Osteoblast (primary cell): ENCODE measurements around the gene EMP2. TPM values are rescaled to one million over a fixed set of nuclear protein-coding genes. Genes with fewer than 3 reads are reported as not detected.
A peak's percentile ranks its signal among the peaks of the same experiment; 100 is the strongest.

ENCODE experiments used
- DNase-seq: peaks from one replicate; pipeline ENCODE4 v3.0.0; 2011; ENCODE audit warnings: low spot score, mixed read lengths; ENCODE audit not compliant: insufficient read length; ENCODE audit errors: missing footprints
- H2AFZ ChIP-seq: 2 replicates; pipeline ENCODE4 v1.6.0; 2011; ENCODE audit warnings: mild to moderate bottlenecking, low read length
- H3K27ac ChIP-seq: 2 replicates; pipeline ENCODE4 v1.5.1; 2011; ENCODE audit warnings: mild to moderate bottlenecking, low read depth, low read length, moderate library complexity
- H3K27me3 ChIP-seq: 2 replicates; pipeline ENCODE4 v1.6.0; 2012; ENCODE audit warnings: mild to moderate bottlenecking, control low read depth, inconsistent platforms, low read length, moderate library complexity; ENCODE audit not compliant: insufficient read depth
- H3K36me3 ChIP-seq: 2 replicates; pipeline ENCODE4 v1.5.1; 2011; ENCODE audit warnings: mild to moderate bottlenecking, low read length, control low read depth, moderate library complexity; ENCODE audit not compliant: insufficient read depth
- H3K4me1 ChIP-seq: 2 replicates; pipeline ENCODE4 v1.5.1; 2011; ENCODE audit warnings: mild to moderate bottlenecking, low read length, control low read depth, moderate library complexity; ENCODE audit not compliant: insufficient read depth
- H3K4me2 ChIP-seq: 2 replicates; pipeline ENCODE4 v1.6.0; 2011; ENCODE audit warnings: mild to moderate bottlenecking, low read length; ENCODE audit not compliant: insufficient read depth
- H3K4me3 ChIP-seq: fragments of 200-600 bp; sonication (generic); 3 replicates; pipeline ENCODE4 v1.5.1; 2012; ENCODE audit warnings: mild to moderate bottlenecking, low read length, inconsistent platforms; ENCODE audit not compliant: insufficient read depth
- H3K79me2 ChIP-seq: 2 replicates; pipeline ENCODE4 v1.6.0; 2012; ENCODE audit warnings: mild to moderate bottlenecking, low read length, control low read depth, inconsistent platforms; ENCODE audit not compliant: insufficient read depth
- H3K9me3 ChIP-seq: 2 replicates; pipeline ENCODE4 v1.5.1; 2011; ENCODE audit warnings: low read depth, low read length, control low read depth
- H4K20me1 ChIP-seq: 2 replicates; pipeline ENCODE4 v1.6.0; 2012; ENCODE audit warnings: mild to moderate bottlenecking, low read length, control low read depth; ENCODE audit not compliant: insufficient read depth
- CTCF ChIP-seq: IDR thresholded peaks from 2 replicates; pipeline ENCODE4 v1.5.1; 2011; ENCODE audit warnings: mild to moderate bottlenecking, low read depth, low read length, moderate library complexity; ENCODE audit errors: extremely low read depth
- total RNA-seq: library from RNA; depleted of rRNA; stranded (reverse); fragments of >200 nt; gene quantifications from 2 replicates; pipeline ENCODE4 v1.2.3, GENCODE V29; 2012

The EMP2 gene
- total RNA-seq, 1 donor, result 31.8 TPM

GRCh38 chr16:10601444-10602408 lies 21.3 kb upstream of the EMP2 start:
- Histone ChIP-seq H3K79me2 (no peaks in the 10 kb centered on the region), H3K36me3 (no peaks in the 10 kb centered on the region), H3K4me1 (no peaks in the 10 kb centered on the region), H3K27ac (no peak overlapping the region), H3K4me3 (no peak overlapping the region), H4K20me1 (no peaks in the 10 kb centered on the region), H3K4me2 (no peak overlapping the region), H3K27me3 (peaks cover 3% of the 10 kb centered on the region), H2AFZ (no peak overlapping the region), H3K9me3 (no peaks in the 10 kb centered on the region)
- no peak for TF ChIP-seq CTCF
- no peak for DNase-seq

GRCh38 chr16:10600782-10601443 lies 20.5 kb upstream of the EMP2 start:
- Histone ChIP-seq H3K27me3 (peaks cover 7% of the 10 kb centered on the region), H3K4me1 (no peaks in the 10 kb centered on the region), H4K20me1 (no peaks in the 10 kb centered on the region), H3K9me3 (no peaks in the 10 kb centered on the region), H2AFZ (no peak overlapping the region), H3K4me3 (no peak overlapping the region), H3K4me2 (no peak overlapping the region), H3K79me2 (no peaks in the 10 kb centered on the region), H3K27ac (no peak overlapping the region), H3K36me3 (no peaks in the 10 kb centered on the region)
- no peak for TF ChIP-seq CTCF
- no peak for DNase-seq

- H3K27me3 ChIP-seq, result peaks cover 7% of the 10 kb centered on the region
- DNase-seq, result peak; percentile 50
- no peak overlapping the region for H2AFZ ChIP-seq
- no peaks in the 10 kb centered on the region for H3K79me2 ChIP-seq
- H3K4me2 ChIP-seq, result no peak overlapping the region
- no peak overlapping the region for H3K4me3 ChIP-seq
- TF ChIP-seq CTCF, result no peak
- H3K36me3 ChIP-seq, result no peaks in the 10 kb centered on the region
- H4K20me1 ChIP-seq, result no peaks in the 10 kb centered on the region
- no peak overlapping the region for H3K27ac ChIP-seq
- H3K4me1 ChIP-seq, result no peaks in the 10 kb centered on the region
- no peaks in the 10 kb centered on the region for H3K9me3 ChIP-seq
Measured at GRCh38 chr16:10599626-10600025, 19.2 kb upstream of the EMP2 start.

GRCh38 chr16:10598157-10598556 lies 17.8 kb upstream of the EMP2 start:
- no peak overlapping the region for H3K27ac ChIP-seq
- TF ChIP-seq CTCF, result no peak

More at GRCh38 chr16:10598157-10598556, 17.8 kb upstream of the EMP2 start:
- Histone ChIP-seq H3K36me3 (no peaks in the 10 kb centered on the region), H4K20me1 (no peaks in the 10 kb centered on the region), H2AFZ (no peak overlapping the region), H3K4me2 (no peak overlapping the region), H3K27me3 (peaks cover 7% of the 10 kb centered on the region), H3K4me3 (no peak overlapping the region), H3K9me3 (no peaks in the 10 kb centered on the region), H3K4me1 (no peaks in the 10 kb centered on the region), H3K79me2 (no peaks in the 10 kb centered on the region)
- no peak for DNase-seq
